GM19372 (cell line): ENCODE data around the gene TRAF2.

Source experiments
- ATAC-seq: cut with Tn5 transposase; IDR thresholded peaks from one replicate; pipeline ENCODE4 v1.9.1; 2021; ENCODE audit warnings: mild to moderate bottlenecking, low read depth, moderate library complexity; ENCODE audit not compliant: unreplicated experiment

TRAF2 gene

DNA sequence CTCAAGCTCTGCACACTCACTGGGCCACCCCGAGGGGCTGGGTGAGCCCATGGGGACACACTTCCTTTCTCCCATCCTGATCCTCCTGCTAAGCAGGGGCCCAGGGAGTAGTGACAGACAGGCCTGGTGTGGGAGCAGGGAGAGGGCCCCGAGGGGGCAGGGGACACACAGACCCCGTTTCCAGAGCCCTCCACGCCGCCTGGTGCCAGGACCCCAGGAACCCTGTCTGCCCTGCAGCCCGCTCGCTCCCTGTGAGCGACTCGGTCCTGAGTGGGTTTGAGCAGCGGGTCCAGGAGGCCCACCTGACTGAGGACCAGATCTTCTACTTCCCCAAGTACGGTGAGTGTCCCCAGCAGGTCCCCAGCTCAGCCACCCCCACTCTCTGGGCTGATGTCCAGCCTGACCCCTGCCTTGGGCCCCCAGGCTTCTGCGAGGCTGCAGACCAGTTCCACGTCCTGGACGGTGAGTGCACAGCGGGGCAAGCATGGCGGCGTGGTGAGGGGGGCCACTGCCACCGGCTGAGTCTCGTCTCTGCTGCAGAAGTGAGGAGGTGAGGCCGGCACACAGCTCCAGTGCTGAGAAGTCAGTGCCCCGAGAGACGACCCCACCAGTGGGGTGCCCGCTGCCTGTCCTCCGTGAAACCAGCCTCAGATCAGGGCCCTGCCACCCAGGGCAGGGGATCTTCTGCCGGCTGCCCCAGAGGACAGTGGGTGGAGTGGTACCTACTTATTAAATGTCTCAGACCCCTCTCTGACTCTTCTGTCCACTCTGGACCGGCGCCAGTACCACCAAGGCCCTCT is 60.1 kb downstream of the TRAF2 start:
- no peak for ATAC-seq

DNA sequence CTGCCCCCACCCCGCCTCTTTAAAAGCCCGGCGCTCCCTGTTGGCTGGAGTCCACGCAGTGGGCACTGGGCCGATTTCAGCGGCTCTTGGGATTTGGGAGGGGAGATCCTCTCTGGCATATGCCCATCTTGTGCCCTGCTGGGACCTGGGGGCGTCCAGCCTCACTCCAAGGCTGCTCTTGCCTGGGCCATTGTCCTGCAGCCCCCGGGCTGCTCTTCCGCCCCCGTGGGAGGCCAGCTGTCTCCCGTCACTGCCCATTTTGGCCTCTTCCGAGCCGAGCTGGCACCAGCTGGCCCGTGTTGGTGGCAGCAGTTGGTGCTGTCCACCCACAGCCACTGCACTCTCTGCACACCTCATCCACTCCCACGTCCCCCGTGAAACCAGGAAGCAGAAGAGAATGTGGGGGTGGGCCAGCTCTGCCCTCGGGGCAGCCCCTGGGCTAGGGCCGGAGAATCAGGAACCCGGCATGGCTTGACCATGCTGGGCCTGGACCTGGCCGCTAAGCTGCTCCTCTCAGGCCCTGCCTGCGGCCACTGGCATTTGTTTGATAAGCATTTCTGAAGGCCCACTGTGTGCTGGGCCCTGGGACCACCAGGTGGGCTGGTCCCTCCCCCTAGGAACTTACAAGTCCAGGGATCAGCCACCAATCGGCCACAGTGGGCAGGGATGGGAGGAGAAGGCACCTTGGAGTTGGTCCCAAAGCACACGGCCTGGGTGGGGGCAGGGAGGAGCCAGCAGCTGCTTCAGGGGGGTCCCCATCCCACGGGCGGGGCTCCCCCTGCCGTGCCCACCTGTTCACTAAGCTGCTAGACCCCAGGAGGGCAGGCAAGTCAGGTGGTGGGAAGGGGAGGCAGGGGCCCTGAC is 60.9 kb downstream of the TRAF2 start:
- ATAC-seq: no peak

GRCh38 chr9:136947955-136948510 is 61.7 kb downstream of the TRAF2 start:
- no peak for ATAC-seq

DNA sequence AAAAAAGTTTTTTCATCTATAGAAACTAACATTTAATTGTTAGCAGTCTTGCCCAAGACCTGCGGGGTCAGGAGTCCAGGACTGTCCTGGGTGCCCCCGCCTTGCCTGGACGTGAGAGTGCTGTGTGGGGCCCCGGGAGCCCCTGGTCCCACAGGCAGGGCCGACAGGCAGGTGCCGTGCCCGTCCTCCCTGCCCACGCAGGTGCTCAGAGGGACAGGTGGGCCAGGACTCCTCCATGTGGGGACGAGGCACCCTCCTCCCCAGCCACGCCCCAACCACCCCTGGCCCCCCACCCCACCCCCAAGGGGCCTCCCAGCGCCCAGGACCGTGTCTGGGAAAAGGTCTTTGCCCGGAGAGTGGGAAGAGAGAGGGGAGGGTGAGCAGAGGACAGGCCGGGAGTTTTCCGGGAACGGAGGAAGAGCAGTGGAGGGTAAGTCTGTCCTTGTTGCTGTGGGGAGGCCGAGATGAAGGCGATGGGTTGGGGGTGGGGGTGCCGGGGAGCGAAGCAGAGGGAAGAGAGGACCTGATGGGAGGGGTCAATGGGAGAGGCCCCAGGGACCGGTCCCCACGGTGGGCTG is 63.0 kb downstream of the TRAF2 start:
- no peak for ATAC-seq

DNA sequence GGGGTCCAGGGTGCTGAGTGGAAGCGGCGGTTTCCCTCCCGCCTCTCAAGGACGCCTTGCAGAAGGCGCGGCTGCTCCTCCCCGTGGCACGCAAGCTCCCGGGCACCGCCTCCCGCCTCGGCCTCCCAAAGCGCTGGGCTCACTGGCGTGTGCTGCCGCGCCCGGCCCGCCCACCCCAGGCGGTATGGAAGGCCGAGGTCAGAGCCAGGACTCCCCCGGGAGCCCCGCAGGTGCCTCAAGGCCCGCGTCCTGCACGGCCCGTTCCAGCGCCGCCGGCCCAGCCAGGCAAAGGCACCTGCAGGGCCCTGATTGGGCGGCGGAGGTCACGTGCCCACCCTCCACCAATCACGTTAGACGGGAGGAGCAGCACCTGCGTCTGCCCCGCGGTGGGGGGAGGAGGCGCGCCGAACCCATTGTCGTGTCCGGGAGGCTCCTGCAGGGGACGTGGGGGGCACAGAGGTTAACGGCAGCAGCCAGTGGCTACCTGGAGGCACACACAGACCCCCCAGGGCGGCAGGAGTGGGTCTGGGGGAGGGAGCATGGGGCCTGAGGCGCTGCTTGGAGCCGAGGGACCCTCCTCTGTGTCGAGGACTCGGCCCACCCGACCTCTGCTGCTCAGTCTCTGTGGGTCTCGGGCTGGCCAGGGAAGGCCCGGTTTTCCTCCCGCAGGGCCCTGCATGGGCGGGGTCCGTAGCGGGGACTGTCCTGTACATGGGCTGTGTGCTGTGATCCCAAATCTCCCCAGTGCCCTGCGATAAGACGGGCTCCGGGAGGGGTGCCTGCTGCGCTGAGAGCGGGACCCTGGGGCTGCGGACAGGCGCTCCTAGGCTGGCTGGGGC is 63.7 kb downstream of the TRAF2 start:
- peak; percentile 91 for ATAC-seq

GRCh38 chr9:136950656-136951276 is 64.5 kb downstream of the TRAF2 start:
- no peak for ATAC-seq

DNA sequence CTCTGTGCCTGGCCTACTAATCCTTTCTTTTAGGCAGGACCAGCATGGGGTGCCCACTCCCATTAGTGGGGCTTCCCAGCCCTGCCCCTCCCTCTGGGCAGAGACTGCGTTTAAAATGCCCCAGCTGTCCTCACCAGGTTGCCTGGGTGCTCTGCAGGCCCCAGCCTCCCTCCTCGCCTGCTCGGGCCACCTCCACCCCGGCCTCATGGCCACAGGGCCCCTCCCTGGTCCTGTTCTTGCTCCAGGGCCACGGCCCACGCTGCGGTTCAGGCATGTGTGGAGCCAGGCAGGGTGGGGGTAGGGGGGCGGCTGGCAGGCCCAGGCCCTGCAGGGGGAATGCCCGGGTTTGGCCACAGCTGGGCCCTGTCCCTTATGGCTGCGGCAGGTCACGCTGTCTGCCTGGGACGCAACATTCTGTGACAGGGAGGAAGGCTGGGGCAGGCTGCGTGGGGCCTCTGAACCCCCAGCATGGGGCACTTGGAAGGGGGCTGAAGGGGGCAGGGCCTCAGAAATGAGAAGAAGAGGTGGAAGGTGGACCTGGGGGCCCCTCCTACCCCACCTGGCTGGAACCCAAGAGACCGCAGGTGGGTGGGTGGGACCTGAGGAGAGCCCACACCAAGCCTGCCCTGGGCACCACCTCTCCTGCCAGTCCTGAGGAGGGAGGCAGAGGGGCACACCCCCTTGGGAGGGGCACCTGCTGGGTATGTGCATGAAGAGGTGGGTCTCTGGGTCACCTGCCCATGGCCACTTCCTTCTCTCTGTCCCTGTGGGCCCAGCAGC is 65.4 kb downstream of the TRAF2 start, which contains the start of gene LCN12:
Gene LCN12 (plus strand): TSS at position 733 of the 780 bp plus-strand sequence. CDS start 55 bp downstream, outside the sequence.
- no peak for ATAC-seq

DNA sequence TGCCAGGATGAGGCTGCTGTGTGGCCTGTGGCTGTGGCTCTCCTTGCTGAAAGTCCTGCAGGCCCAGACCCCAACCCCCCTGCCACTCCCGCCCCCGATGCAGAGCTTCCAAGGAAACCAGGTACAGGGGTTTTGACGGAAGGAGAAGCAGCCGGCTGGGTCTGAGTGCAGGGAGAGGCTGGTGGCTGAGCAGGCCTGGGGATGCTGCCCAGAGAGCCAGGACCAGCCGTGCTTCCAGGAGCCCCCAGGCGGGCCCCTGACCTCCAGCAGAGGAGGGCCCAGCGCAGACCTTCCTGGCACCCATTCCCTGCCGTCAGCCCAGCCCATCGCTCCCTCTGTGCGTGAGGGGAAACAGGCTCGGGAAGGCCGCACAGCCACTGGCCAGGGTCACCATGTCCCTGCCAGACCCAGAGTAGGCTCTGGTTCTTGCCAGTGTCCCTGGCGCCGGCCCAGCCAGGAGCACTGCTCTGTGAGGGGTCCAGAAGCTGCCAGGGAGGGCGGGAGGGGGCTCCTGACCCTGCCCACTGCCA is 66.1 kb downstream of the TRAF2 start:
- ATAC-seq: no peak

GRCh38 chr9:136952876-136953770 is 66.8 kb downstream of the TRAF2 start:
- no peak for ATAC-seq

DNA sequence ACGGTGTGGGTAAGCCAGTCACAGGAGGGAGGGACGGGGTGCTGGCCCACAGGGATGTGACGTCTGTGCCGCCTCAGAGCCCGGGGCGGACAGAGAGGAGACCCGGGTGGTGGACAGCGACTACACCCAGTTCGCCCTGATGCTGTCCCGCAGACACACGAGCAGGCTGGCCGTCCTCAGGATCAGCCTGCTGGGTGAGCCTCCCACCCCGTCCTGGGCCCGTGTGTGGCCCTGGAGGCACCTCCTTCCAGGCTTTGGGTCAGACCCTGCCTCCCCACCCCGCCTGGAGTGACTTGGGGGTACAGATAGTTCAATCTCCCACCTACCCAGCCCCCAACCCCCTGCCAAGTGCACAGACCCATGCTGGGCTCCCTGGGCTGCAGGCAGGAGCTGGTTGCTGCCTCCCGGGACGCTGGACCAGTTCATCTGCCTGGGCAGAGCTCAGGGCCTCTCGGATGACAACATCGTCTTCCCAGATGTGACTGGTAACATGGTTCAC is 67.5 kb downstream of the TRAF2 start:
- no peak for ATAC-seq

GRCh38 chr9:136954270-136955083 is 68.2 kb downstream of the TRAF2 start:
- ATAC-seq: no peak

- ATAC-seq: no peak
Measured at GRCh38 chr9:136955202-136955942, 69.1 kb downstream of the TRAF2 start.

DNA sequence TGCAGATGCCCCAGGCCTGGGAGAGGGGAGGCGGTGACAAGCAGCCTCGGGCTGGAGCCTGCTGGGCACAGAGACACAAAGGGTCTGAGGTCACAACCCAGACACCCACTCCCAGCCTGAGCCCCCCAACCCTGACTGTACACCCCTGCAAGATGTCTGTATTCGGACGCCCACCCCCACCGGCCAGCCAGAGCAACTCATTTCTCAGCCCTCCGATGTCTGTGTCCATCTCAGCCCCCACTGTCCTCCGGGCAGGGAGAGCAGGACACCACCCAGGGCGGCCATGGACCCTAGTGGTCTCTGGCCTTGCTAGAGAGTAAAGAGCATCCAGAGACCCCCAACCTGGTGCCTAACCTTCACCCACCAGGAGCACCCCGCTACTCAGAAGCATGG is 69.6 kb downstream of the TRAF2 start:
- ATAC-seq: no peak

GRCh38 chr9:136956604-136957003 is 70.3 kb downstream of the TRAF2 start:
- no peak for ATAC-seq

DNA sequence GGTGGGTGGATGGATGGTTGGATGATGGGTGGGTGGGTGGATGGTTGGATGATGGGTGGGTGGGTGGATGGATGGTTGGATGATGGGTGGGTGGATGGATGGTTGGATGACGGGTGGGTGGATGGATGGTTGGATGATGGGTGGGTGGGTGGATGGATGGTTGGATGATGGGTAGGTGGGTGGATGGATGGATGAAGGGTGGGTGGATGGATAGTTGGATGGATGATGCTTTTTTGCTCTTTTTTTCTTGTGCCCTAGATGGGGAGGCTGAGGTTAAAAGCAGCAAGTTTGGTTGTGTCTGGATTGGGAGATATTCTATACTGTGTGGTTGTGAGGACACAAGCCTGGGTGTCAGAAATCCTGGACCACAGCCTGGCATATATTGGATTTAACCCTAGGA is 71.1 kb downstream of the TRAF2 start:
- no peak for ATAC-seq

- no peak for ATAC-seq
Measured at GRCh38 chr9:136957901-136958300, 71.6 kb downstream of the TRAF2 start.
